Right cardiac atrium (tissue), 5 donors: ENCODE measurements around the gene RAB20. TPM values are rescaled to one million over a fixed set of nuclear protein-coding genes. Genes with fewer than 3 reads are reported as not detected.
"Not testable (repeated sequence)": the region's sequence is repeated elsewhere in the genome, so short reads cannot be mapped to it uniquely, and the experiment has no call there.

ENCODE experiments used
- ATAC-seq, 2 donors: fragments of 200-7000 bp; cut with Tn5 transposase; one replicate each; pipeline versions ENCODE4 v1.8.0 to v1.9.1; 2020; ENCODE audit warnings: moderate library complexity in 2 of 2, mild to moderate bottlenecking in 1 of 2
- DNase-seq, 3 donors: peaks; one replicate each; pipeline ENCODE4 v3.0.0-alpha.2; 2020
- H3K27ac ChIP-seq: one replicate; pipeline ENCODE4 v1.5.1; 2013; ENCODE audit warnings: mild to moderate bottlenecking, low read length, control low read depth, moderate library complexity
- H3K27me3 ChIP-seq: one replicate; pipeline ENCODE4 v1.6.1; 2013; ENCODE audit not compliant: control insufficient read depth, insufficient read depth
- H3K4me1 ChIP-seq: one replicate; pipeline ENCODE4 v1.6.1; 2013; ENCODE audit warnings: low read length; ENCODE audit not compliant: control insufficient read depth, insufficient read depth
- H3K4me3 ChIP-seq: one replicate; pipeline ENCODE4 v1.5.1; 2013; ENCODE audit warnings: low read length, control low read depth
- H3K9me3 ChIP-seq: one replicate; pipeline ENCODE4 v1.6.1; 2013; ENCODE audit warnings: low read length; ENCODE audit not compliant: control insufficient read depth
- WGBS: extraction: QIAGEN DNeasy Blood & Tissue Kit; methylation state at CpG from one replicate; pipeline ENCODE4 v1.1.7; 2013; 5-methylcytosine and 5-hydroxymethylcytosine counted together
- intact Hi-C, 4 donors: fragments of 100-400 bp; cut with DNase I; formaldehyde crosslinking; loops; one replicate each; pipeline versions ENCODE4 v1.11.0 to v1.14.0; 2022 to 2023
- polyA plus RNA-seq: library from polyadenylated mRNA; stranded (reverse); fragments of 200-250 nt; gene quantifications from one replicate; pipeline ENCODE4 v1.2.3, GENCODE V29; 2013
- total RNA-seq, 4 donors: library from RNA; stranded (reverse); fragmentation: NEBNext Ultra II Directional; extraction: Animal tissue kit (Norgen Biotek cat#: 25700); gene quantifications; one replicate each; pipeline ENCODE4 v1.2.1, GENCODE V29; 2021
- donor health status: healthy with polysubstance abuse.
- donor health status: DM: no; HTN: yes; CAD: no.
- donor health status: DM: no; HTN: no; CAD: no.
- donor health status: DM: no; HTN: yes; CAD: no; lungs with severe emphysema.
- donor health status: DM: yes; HTN: yes; CAD: no.

The RAB20 gene
- total and polyA plus RNA-seq, 5 donors = 10.5 to 15.3 (median 11.8) TPM

DNA sequence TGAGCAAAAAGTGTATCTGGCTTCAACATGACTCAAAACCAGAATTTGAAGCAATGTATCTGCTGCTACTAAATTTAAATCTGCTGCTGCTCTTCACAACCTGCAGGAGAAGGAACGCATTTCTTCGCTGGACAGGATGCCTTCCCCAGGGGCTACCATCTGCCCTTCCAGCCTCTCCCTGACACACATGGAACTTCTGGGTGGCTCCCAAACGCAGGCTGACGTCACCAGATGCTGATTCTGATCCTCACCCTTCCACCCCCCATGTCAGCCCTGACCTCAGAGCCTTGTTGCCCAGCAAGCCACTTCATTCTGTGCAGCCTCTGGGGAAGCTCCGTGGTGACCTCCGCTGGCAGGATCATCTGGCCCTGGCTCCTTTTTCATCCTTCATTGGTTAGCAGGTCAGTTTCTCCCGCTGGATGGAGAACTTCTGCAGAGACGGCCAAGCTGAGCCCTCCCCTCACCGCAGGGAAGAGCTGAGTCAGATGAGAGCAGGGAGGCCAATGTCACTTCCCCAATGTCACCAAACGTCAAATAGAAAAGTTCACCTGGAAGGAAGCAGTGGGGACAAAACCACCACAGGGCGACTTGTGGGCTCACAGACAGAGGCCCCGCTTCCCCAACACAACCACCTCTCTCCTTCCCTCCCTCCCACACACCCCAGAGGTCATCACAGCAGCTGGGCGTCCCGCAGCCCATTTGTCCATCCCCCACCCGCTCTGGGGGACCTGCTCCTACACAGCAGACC, 14.0 kb upstream of the RAB20 start:
- ATAC-seq = peak; percentile 42 to 53
- H3K27me3 ChIP-seq = no peaks in the 10 kb centered on the region
- 42% methylated on average over 15 of the region's 15 CpGs for WGBS
- peak in 2 of 3 donors; percentile 20 to 51 for DNase-seq
- intact Hi-C loops = no loop called here
- no peaks in the 10 kb centered on the region for H3K4me1 ChIP-seq
- no peaks in the 10 kb centered on the region for H3K9me3 ChIP-seq
- no peak overlapping the region for H3K27ac ChIP-seq
- no peak overlapping the region for H3K4me3 ChIP-seq

GRCh38 chr13:110574161-110574560, 12.6 kb upstream of the RAB20 start:
- Histone ChIP-seq H3K27me3 (no peaks in the 10 kb centered on the region), H3K27ac (no peak overlapping the region), H3K9me3 (no peaks in the 10 kb centered on the region), H3K4me3 (no peak overlapping the region), H3K4me1 (no peaks in the 10 kb centered on the region)
- peak; percentile 24 to 47 for ATAC-seq
- intact Hi-C loops = no loop called here
- DNase-seq = no peak
- WGBS = 27% methylated on average over 9 of the region's 9 CpGs

GRCh38 chr13:110572778-110573118, 11.2 kb upstream of the RAB20 start:
- ATAC-seq (no peak), DNase-seq (no peak)
- Histone ChIP-seq H3K9me3 (no peaks in the 10 kb centered on the region), H3K27me3 (no peaks in the 10 kb centered on the region), H3K27ac (no peak overlapping the region), H3K4me1 (no peaks in the 10 kb centered on the region), H3K4me3 (no peak overlapping the region)
- intact Hi-C loops = no loop called here
- WGBS = 85% methylated on average over 2 of the region's 2 CpGs

- no peak for ATAC-seq
These were observed 10.6 kb upstream of the RAB20 start for GRCh38 chr13:110571896-110572777.

GRCh38 chr13:110570886-110571285, 9.4 kb upstream of the RAB20 start:
- ATAC-seq (no peak), DNase-seq (no peak)
- Histone ChIP-seq H3K27ac (no peak overlapping the region), H3K4me1 (no peaks in the 10 kb centered on the region), H3K4me3 (no peak overlapping the region), H3K27me3 (no peaks in the 10 kb centered on the region), H3K9me3 (no peaks in the 10 kb centered on the region)
- intact Hi-C loops = no loop called here
- 90% methylated on average over 10 of the region's 10 CpGs for WGBS

More at GRCh38 chr13:110571896-110572777, 10.6 kb upstream of the RAB20 start:
- Histone ChIP-seq H3K27me3 (no peaks in the 10 kb centered on the region), H3K9me3 (no peaks in the 10 kb centered on the region), H3K4me1 (no peaks in the 10 kb centered on the region), H3K27ac (no peak overlapping the region), H3K4me3 (no peak overlapping the region)
- DNase-seq = no peak
- intact Hi-C loops = no loop called here
- WGBS = 80% methylated on average over 20 of the region's 20 CpGs

DNA sequence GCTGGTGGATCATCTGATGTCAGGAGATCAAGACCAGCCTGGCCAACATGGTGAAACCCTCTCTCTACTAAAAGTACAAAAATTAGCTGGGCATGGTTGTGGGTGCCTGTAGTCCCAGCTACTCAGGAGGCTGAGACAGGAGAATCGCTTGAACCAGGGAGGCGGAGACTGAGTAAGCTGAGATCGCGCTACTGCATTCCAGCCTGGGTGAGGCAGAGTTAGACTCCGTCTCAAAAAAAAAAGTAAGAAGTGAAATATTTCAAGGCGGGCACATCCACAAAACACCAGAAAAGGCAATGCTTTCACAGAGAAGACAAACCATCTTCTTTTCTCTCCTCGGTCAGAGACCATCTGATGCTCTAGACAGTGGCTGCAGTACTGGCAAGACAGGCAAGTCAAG, 8.4 kb upstream of the RAB20 start:
- 76% methylated on average over 7 of the region's 7 CpGs for WGBS
- intact Hi-C loops = loop anchor here in 2 of 4 donors (10.0 kb wide), 2 partner anchors 65 to 95 kb away; no protein-coding TSS in a partner anchor
- H3K4me3 ChIP-seq, H3K4me1 ChIP-seq, H3K9me3 ChIP-seq, H3K27ac ChIP-seq, H3K27me3 ChIP-seq, ATAC-seq, DNase-seq: not testable (repeated sequence)

DNA sequence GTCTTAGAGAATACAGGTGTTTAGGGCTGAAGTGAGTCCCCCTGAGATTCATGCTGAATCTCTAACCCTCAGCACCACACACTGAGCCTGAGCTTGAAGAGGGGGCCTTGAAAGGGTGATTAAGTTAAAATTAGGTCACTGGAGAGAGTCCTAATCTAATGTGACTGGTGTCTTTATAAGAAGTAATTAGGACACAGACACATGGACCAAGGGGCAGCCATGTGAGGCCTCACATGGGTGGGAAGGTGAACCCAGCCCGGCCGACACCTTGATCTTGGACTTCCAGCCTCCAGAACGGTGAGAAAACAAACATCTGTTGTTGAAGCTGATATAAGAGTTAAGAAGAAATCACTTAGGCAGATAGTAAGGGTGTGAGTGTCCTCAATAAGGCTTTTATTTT, 7.1 kb upstream of the RAB20 start:
- intact Hi-C loops = loop anchor here in 2 of 4 donors (10.0 kb wide), 2 partner anchors 64 to 94 kb away; no protein-coding TSS in a partner anchor
- no peaks in the 10 kb centered on the region for H3K4me1 ChIP-seq
- no peak overlapping the region for H3K27ac ChIP-seq
- DNase-seq = no peak
- H3K9me3 ChIP-seq = no peaks in the 10 kb centered on the region
- H3K27me3 ChIP-seq = no peaks in the 10 kb centered on the region
- H3K4me3 ChIP-seq = no peak overlapping the region
- WGBS = 85% methylated on average over 3 of the region's 3 CpGs
- no peak for ATAC-seq

DNA sequence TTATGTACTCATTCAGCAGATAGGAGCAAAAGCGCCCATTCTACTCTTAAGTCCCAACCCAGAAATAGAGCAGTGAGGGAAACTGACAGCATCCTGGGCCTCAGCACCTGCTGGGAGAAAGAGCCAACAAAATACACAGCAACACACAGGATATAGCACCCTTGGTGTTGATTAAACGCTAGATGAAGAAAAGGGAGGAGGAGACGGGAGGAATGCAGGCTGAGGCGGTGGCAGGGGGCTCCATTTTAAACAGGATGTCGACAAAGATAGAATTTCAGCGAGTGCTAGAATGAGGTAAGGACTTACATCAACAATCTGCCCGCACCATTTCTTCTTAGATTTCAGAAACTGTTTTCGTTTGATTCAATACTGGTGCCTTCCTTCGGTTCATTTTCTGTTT, 4.6 kb upstream of the RAB20 start:
- no peak for DNase-seq
- Histone ChIP-seq H3K4me1 (peaks cover 3% of the 10 kb centered on the region), H3K27ac (no peak overlapping the region), H3K9me3 (no peaks in the 10 kb centered on the region), H3K4me3 (no peak overlapping the region), H3K27me3 (no peaks in the 10 kb centered on the region)
- intact Hi-C loops = loop anchor here in 2 of 4 donors (10.0 kb wide), 2 partner anchors 61 to 91 kb away; no protein-coding TSS in a partner anchor
- ATAC-seq = no peak
- 79% methylated on average over 9 of the region's 9 CpGs for WGBS

GRCh38 chr13:110565296-110565695, 3.8 kb upstream of the RAB20 start:
- H3K27ac ChIP-seq = no peak overlapping the region
- 75% methylated on average over 2 of the region's 2 CpGs for WGBS
- ATAC-seq (no peak), DNase-seq (no peak)
- H3K27me3 ChIP-seq = no peaks in the 10 kb centered on the region
- H3K9me3 ChIP-seq = no peaks in the 10 kb centered on the region
- intact Hi-C loops = loop anchor here in 2 of 4 donors (10.0 kb wide), 2 partner anchors 60 to 90 kb away; no protein-coding TSS in a partner anchor
- H3K4me1 ChIP-seq = peaks cover 3% of the 10 kb centered on the region
- H3K4me3 ChIP-seq = no peak overlapping the region

- H3K27ac ChIP-seq = no peak overlapping the region
- ATAC-seq (no peak), DNase-seq (no peak)
- WGBS = 97% methylated on average over 3 of the region's 3 CpGs
- peaks cover 7% of the 10 kb centered on the region for H3K4me1 ChIP-seq
- intact Hi-C loops = loop anchor here in 2 of 4 donors (5.0 to 10.0 kb wide), 3 partner anchors 60 to 107 kb away; no protein-coding TSS in a partner anchor
- no peaks in the 10 kb centered on the region for H3K27me3 ChIP-seq
- no peak overlapping the region for H3K4me3 ChIP-seq
- H3K9me3 ChIP-seq = no peaks in the 10 kb centered on the region
These were observed 3.0 kb upstream of the RAB20 start for GRCh38 chr13:110564472-110564985.

DNA sequence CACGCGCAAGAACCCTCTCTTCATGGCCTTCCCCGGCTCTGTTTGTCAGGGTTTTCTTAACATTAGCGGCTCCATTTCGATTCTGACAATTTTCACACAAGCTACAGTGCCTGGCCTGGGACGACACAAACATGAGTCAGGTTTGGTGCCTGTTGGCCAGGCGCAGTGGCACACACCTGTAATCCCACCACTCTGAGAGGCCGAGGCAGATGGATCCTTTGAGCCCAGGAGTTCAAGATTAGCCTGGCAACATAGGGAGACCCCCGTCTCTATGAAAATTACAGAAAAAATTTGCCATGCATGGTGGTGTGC, 1.9 kb upstream of the RAB20 start:
- Histone ChIP-seq H3K4me3 (peak overlapping the region; percentile 97), H3K27ac (no peak overlapping the region), H3K27me3 (no peaks in the 10 kb centered on the region), H3K4me1 (peaks cover 7% of the 10 kb centered on the region), H3K9me3 (no peaks in the 10 kb centered on the region)
- DNase-seq (no peak), ATAC-seq (no peak)
- intact Hi-C loops = loop anchor here in 2 of 4 donors (5.0 to 10.0 kb wide), 3 partner anchors 59 to 106 kb away; no protein-coding TSS in a partner anchor
- 94% methylated on average over 9 of the region's 9 CpGs for WGBS
